Type B pancreatic cell (in vitro differentiated cells): Measurements from ENCODE around the gene DNAH6. TPM values are rescaled to one million over a fixed set of nuclear protein-coding genes. Genes with fewer than 3 reads are reported as not detected.

Experiments used
- DNase-seq: peaks from one replicate; pipeline ENCODE4 v3.0.0; 2021; ENCODE audit warnings: mixed read lengths; ENCODE audit not compliant: unreplicated experiment; ENCODE audit errors: extremely low spot score
- H3K27ac Mint-ChIP-seq: 2 replicates; pipeline ENCODE4 v1.8.0; 2021; ENCODE audit warnings: mild to moderate bottlenecking, mixed read lengths
- H3K27me3 Mint-ChIP-seq: 2 replicates; pipeline ENCODE4 v1.8.0; 2021; ENCODE audit warnings: mixed read lengths
- H3K36me3 Mint-ChIP-seq: 2 replicates; pipeline ENCODE4 v1.8.0; 2021; ENCODE audit warnings: mixed read lengths
- H3K4me1 Mint-ChIP-seq: one replicate; pipeline ENCODE4 v1.8.0; 2021; ENCODE audit warnings: mixed read lengths; ENCODE audit not compliant: unreplicated experiment
- H3K4me3 Mint-ChIP-seq: 2 replicates; pipeline ENCODE4 v1.8.0; 2021; ENCODE audit warnings: mild to moderate bottlenecking, mixed read lengths
- H3K9me3 Mint-ChIP-seq: 2 replicates; pipeline ENCODE4 v1.8.0; 2021; ENCODE audit warnings: mixed read lengths
- CTCF ChIP-seq: fragments of 200-600 bp; sonication (generic); conservative IDR thresholded peaks from 2 replicates; pipeline ENCODE4 v1.5.0; 2021; ENCODE audit warnings: antibody characterized with exemption, mild to moderate bottlenecking
- total RNA-seq: library from RNA; stranded (reverse); gene quantifications from 2 replicates; pipeline ENCODE4 v1.2.1, GENCODE V29; 2021; ENCODE audit warnings: low replicate concordance

DNAH6 gene
- total RNA-seq, 1 donor from 2014 or later: 3.8 TPM

- Mint-ChIP-seq H3K27me3 (peaks cover 5% of the 10 kb centered on the region), H3K4me1 (no peaks in the 10 kb centered on the region), H3K9me3 (no peaks in the 10 kb centered on the region), H3K27ac (no peak overlapping the region), H3K36me3 (no peaks in the 10 kb centered on the region), H3K4me3 (no peak overlapping the region)
- DNase-seq: no peak
- no peak for TF ChIP-seq CTCF
Measured at GRCh38 chr2:84639751-84640150, 123.5 kb downstream of the DNAH6 start.

GRCh38 chr2:84640411-84640810, 124.1 kb downstream of the DNAH6 start:
- H3K4me3 Mint-ChIP-seq: no peak overlapping the region
- no peak for DNase-seq
- no peak for TF ChIP-seq CTCF
- H3K4me1 Mint-ChIP-seq: no peaks in the 10 kb centered on the region
- peaks cover 5% of the 10 kb centered on the region for H3K27me3 Mint-ChIP-seq
- H3K27ac Mint-ChIP-seq: no peak overlapping the region
- no peaks in the 10 kb centered on the region for H3K9me3 Mint-ChIP-seq
- no peaks in the 10 kb centered on the region for H3K36me3 Mint-ChIP-seq

GRCh38 chr2:84641021-84641420, 124.7 kb downstream of the DNAH6 start:
- H3K36me3 Mint-ChIP-seq: no peaks in the 10 kb centered on the region
- no peak for TF ChIP-seq CTCF
- peaks cover 5% of the 10 kb centered on the region for H3K27me3 Mint-ChIP-seq
- no peaks in the 10 kb centered on the region for H3K9me3 Mint-ChIP-seq
- no peak overlapping the region for H3K4me3 Mint-ChIP-seq
- DNase-seq: no peak
- no peaks in the 10 kb centered on the region for H3K4me1 Mint-ChIP-seq
- no peak overlapping the region for H3K27ac Mint-ChIP-seq

GRCh38 chr2:84643991-84644390, 127.7 kb downstream of the DNAH6 start:
- Mint-ChIP-seq H3K27me3 (peaks cover 5% of the 10 kb centered on the region), H3K9me3 (no peaks in the 10 kb centered on the region), H3K4me3 (no peak overlapping the region), H3K36me3 (no peaks in the 10 kb centered on the region), H3K27ac (no peak overlapping the region), H3K4me1 (no peaks in the 10 kb centered on the region)
- no peak for TF ChIP-seq CTCF
- DNase-seq: no peak

GRCh38 chr2:84646514-84646913, 130.2 kb downstream of the DNAH6 start:
- Mint-ChIP-seq H3K4me1 (no peaks in the 10 kb centered on the region), H3K27ac (no peak overlapping the region), H3K9me3 (no peaks in the 10 kb centered on the region), H3K27me3 (peaks cover 5% of the 10 kb centered on the region), H3K36me3 (no peaks in the 10 kb centered on the region), H3K4me3 (no peak overlapping the region)
- no peak for DNase-seq
- TF ChIP-seq CTCF: no peak

- Mint-ChIP-seq H3K9me3 (no peaks in the 10 kb centered on the region), H3K27ac (no peak overlapping the region), H3K27me3 (peaks cover 4% of the 10 kb centered on the region), H3K4me3 (no peak overlapping the region), H3K36me3 (no peaks in the 10 kb centered on the region), H3K4me1 (no peaks in the 10 kb centered on the region)
- no peak for DNase-seq
- no peak for TF ChIP-seq CTCF
Measured at GRCh38 chr2:84647267-84647666, 131.0 kb downstream of the DNAH6 start.
